Natural killer cell (primary cell): ENCODE data around the gene ETF1. TPM values are rescaled to one million over a fixed set of nuclear protein-coding genes. Genes with fewer than 3 reads are reported as not detected.
"Not testable (repeated sequence)": the region's sequence is repeated elsewhere in the genome, so short reads cannot be mapped to it uniquely, and the experiment has no call there.

Source experiments
- ATAC-seq, 3 donors: fragments of 150-1000 bp in 2 of 3; fragments of 200-7000 bp in 1 of 3; cut with Tn5 transposase; 1 replicate in 1 of 3; 2 replicates in 2 of 3; pipeline ENCODE4 v1.10.0; 2021; ENCODE audit warnings: mild to moderate bottlenecking in 2 of 3, moderate library complexity in 2 of 3
- DNase-seq, 2 donors: peaks; one replicate each; pipeline versions ENCODE4 v3.0.0 to v3.0.0-alpha.2; 2013 to 2021; ENCODE audit warnings: mixed read lengths in 1 of 2
- H3K27ac ChIP-seq: one replicate; pipeline ENCODE4 v1.5.1; 2013; ENCODE audit warnings: mild to moderate bottlenecking, low read length
- H3K27me3 ChIP-seq: one replicate; pipeline ENCODE4 v1.6.1; 2013; ENCODE audit warnings: low read length; ENCODE audit not compliant: control insufficient read depth, insufficient read depth
- H3K36me3 ChIP-seq: one replicate; pipeline ENCODE4 v1.6.1; 2013; ENCODE audit warnings: low read length; ENCODE audit not compliant: control insufficient read depth, insufficient read depth
- H3K4me1 ChIP-seq: one replicate; pipeline ENCODE4 v1.6.1; 2013; ENCODE audit warnings: low read length; ENCODE audit not compliant: control insufficient read depth, insufficient read depth
- H3K4me3 ChIP-seq: one replicate; pipeline ENCODE4 v1.5.1; 2013; ENCODE audit warnings: low read length
- H3K9me3 ChIP-seq: one replicate; pipeline ENCODE4 v1.6.1; 2013; ENCODE audit warnings: low read length; ENCODE audit not compliant: control insufficient read depth, insufficient read depth
- H3K27ac Mint-ChIP-seq, 2 donors: one replicate each; pipeline ENCODE4 v1.8.0; 2022; ENCODE audit warnings: mild to moderate bottlenecking in 2 of 2, mixed read lengths in 2 of 2, moderate library complexity in 1 of 2
- H3K27me3 Mint-ChIP-seq, 2 donors: one replicate each; pipeline ENCODE4 v1.8.0; 2022; ENCODE audit warnings: low read depth in 2 of 2, mixed read lengths in 2 of 2
- H3K36me3 Mint-ChIP-seq: one replicate; pipeline ENCODE4 v1.8.0; 2022; ENCODE audit warnings: mixed read lengths
- H3K4me1 Mint-ChIP-seq, 2 donors: one replicate each; pipeline ENCODE4 v1.8.0; 2022; ENCODE audit warnings: mixed read lengths in 2 of 2
- H3K4me3 Mint-ChIP-seq: one replicate; pipeline ENCODE4 v1.8.0; 2022; ENCODE audit warnings: mild to moderate bottlenecking, moderate library complexity, mixed read lengths
- H3K9me3 Mint-ChIP-seq, 2 donors: one replicate each; pipeline ENCODE4 v1.8.0; 2022; ENCODE audit warnings: mixed read lengths in 2 of 2
- WGBS: methylation state at CpG from one replicate; pipeline ENCODE4 v1.1.7; 2013; ENCODE audit warnings: missing lambda C conversion rate; ENCODE audit not compliant: insufficient coverage; 5-methylcytosine and 5-hydroxymethylcytosine counted together
- intact Hi-C: fragments of 100-400 bp; cut with micrococcal nuclease; formaldehyde crosslinking; loops from one replicate; pipeline ENCODE4 v1.14.2; 2022
- total RNA-seq, 4 donors: library from RNA; stranded (reverse); fragments of 120-200 nt in 1 of 4; gene quantifications; one replicate each; pipeline versions ENCODE4 v1.2.3 to v1.2.4, GENCODE V29; 2013 to 2022
- TF ChIP-seq, protein P1 (sequence below): fragments of 200-600 bp; IDR thresholded peaks from one replicate; pipeline ENCODE4 v1.8.0; 2022; ENCODE audit warnings: antibody characterized with exemption

ETF1 gene
- total RNA-seq, 3 donors from 2014 or later (not counting 1 experiment from before 2014, with no cell fraction given): 135 to 189 (median 136) TPM

- no peak overlapping the region for H3K4me3 ChIP-seq
- no peaks in the 10 kb centered on the region for H3K4me1 ChIP-seq
- H3K4me3 Mint-ChIP-seq: no peak overlapping the region
- DNase-seq (no peak), ATAC-seq (no peak)
- no peaks in the 10 kb centered on the region for H3K27me3 ChIP-seq
- TF ChIP-seq, protein P1, sequence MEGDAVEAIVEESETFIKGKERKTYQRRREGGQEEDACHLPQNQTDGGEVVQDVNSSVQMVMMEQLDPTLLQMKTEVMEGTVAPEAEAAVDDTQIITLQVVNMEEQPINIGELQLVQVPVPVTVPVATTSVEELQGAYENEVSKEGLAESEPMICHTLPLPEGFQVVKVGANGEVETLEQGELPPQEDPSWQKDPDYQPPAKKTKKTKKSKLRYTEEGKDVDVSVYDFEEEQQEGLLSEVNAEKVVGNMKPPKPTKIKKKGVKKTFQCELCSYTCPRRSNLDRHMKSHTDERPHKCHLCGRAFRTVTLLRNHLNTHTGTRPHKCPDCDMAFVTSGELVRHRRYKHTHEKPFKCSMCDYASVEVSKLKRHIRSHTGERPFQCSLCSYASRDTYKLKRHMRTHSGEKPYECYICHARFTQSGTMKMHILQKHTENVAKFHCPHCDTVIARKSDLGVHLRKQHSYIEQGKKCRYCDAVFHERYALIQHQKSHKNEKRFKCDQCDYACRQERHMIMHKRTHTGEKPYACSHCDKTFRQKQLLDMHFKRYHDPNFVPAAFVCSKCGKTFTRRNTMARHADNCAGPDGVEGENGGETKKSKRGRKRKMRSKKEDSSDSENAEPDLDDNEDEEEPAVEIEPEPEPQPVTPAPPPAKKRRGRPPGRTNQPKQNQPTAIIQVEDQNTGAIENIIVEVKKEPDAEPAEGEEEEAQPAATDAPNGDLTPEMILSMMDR: no peak
- no peaks in the 10 kb centered on the region for H3K4me1 Mint-ChIP-seq
- 93% methylated on average over 6 of the region's 7 CpGs for WGBS
- H3K9me3 ChIP-seq: no peaks in the 10 kb centered on the region
- H3K36me3 ChIP-seq: no peaks in the 10 kb centered on the region
- H3K27ac Mint-ChIP-seq: no peak overlapping the region
- no peak overlapping the region for H3K27ac ChIP-seq
- no peaks in the 10 kb centered on the region for H3K36me3 Mint-ChIP-seq
- peaks cover 5 to 6% of the 10 kb centered on the region in 2 donors for H3K27me3 Mint-ChIP-seq
- intact Hi-C loops: no loop called here
- no peaks in the 10 kb centered on the region for H3K9me3 Mint-ChIP-seq
These were observed 66.1 kb downstream of the ETF1 start for GRCh38 chr5:138476918-138477317.

DNA sequence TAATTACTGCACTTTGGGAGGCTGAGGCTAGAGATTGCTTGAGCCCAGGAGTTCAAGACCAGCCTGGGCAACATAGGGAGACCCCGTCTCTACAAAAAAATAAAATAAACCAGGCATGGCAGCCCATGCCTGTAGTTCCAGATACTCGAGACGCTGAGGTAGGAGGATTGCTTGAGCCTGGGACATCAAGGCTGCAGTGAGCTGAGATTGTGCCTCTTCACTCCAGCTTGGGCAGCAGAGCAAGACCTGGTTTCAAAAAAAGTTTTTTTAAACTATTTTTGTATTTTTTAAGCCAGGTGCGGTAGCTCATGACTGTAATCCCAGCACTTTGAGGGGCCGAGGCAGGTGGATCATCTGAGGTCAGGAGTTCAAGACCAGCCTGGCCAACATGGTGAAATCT is 69.9 kb downstream of the ETF1 start:
- H3K36me3 ChIP-seq, H3K4me1 Mint-ChIP-seq, H3K36me3 Mint-ChIP-seq, intact Hi-C loops, ATAC-seq, H3K27ac ChIP-seq, DNase-seq, H3K4me3 ChIP-seq, H3K4me1 ChIP-seq, H3K27me3 Mint-ChIP-seq, H3K9me3 ChIP-seq, H3K27me3 ChIP-seq, H3K9me3 Mint-ChIP-seq: not testable (repeated sequence)
- Mint-ChIP-seq H3K27ac (peak overlapping the region in 1 of 2 donors; percentile 56), H3K4me3 (peak overlapping the region; percentile 47)
- 95% methylated on average over 5 of the region's 5 CpGs for WGBS

GRCh38 chr5:138472353-138472752 is 70.7 kb downstream of the ETF1 start:
- H3K27ac ChIP-seq: no peak overlapping the region
- no peaks in the 10 kb centered on the region for H3K27me3 ChIP-seq
- no peaks in the 10 kb centered on the region for H3K9me3 ChIP-seq
- intact Hi-C loops: no loop called here
- DNase-seq: no peak
- H3K4me1 ChIP-seq: no peaks in the 10 kb centered on the region
- ATAC-seq: peak in 1 of 3 donors; percentile 8
- peaks cover 5 to 6% of the 10 kb centered on the region in 2 donors for H3K27me3 Mint-ChIP-seq
- H3K4me3 ChIP-seq: no peak overlapping the region
- no peaks in the 10 kb centered on the region for H3K36me3 Mint-ChIP-seq
- no peak overlapping the region for H3K4me3 Mint-ChIP-seq
- H3K9me3 Mint-ChIP-seq: no peaks in the 10 kb centered on the region
- peaks cover 8 to 12% of the 10 kb centered on the region in 2 donors for H3K4me1 Mint-ChIP-seq
- TF ChIP-seq, protein P1: no peak
- WGBS: 55% methylated on average over 5 of the region's 6 CpGs
- no peaks in the 10 kb centered on the region for H3K36me3 ChIP-seq
- peak overlapping the region in 1 of 2 donors; percentile 56 for H3K27ac Mint-ChIP-seq

DNA sequence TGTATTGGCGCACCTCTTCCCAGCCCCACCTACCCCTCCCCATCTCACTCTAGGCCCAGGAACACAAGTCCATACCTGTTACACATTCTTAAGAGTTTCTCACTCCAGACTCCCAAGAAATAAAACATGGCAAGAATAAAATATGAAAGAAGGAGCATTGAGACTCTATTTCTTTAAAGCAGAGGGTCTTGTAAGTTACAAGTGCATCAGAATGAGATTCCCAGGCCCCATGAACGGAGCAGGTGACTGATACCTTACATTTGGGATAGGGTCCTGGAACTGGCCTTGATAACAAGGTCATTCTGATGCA is 72.0 kb downstream of the ETF1 start:
- Mint-ChIP-seq H3K36me3 (no peaks in the 10 kb centered on the region), H3K27ac (no peak overlapping the region), H3K4me3 (no peak overlapping the region), H3K4me1 (peaks cover 8 to 22% of the 10 kb centered on the region in 2 donors), H3K9me3 (no peaks in the 10 kb centered on the region), H3K27me3 (peaks cover 5 to 6% of the 10 kb centered on the region in 2 donors)
- H3K4me1 ChIP-seq: peaks cover 13% of the 10 kb centered on the region
- no peaks in the 10 kb centered on the region for H3K36me3 ChIP-seq
- 83% methylated on average over 2 of the region's 2 CpGs for WGBS
- no peaks in the 10 kb centered on the region for H3K9me3 ChIP-seq
- intact Hi-C loops: loop anchor here (1.0 kb wide), 1 partner anchor 10 kb away; no protein-coding TSS in a partner anchor
- H3K4me3 ChIP-seq: no peak overlapping the region
- no peaks in the 10 kb centered on the region for H3K27me3 ChIP-seq
- TF ChIP-seq, protein P1: no peak
- ATAC-seq (no peak), DNase-seq (no peak)
- H3K27ac ChIP-seq: no peak overlapping the region
